ENCODE data around the gene SH3BGRL3.

GRCh38 chr1:26297057-26297790, 17.3 kb downstream of the SH3BGRL3 start:
- TF ChIP-seq CTCF (conservative IDR thresholded peaks at IDR 0.05; ENCODE audit: low read length): no peak
- no peak for TF ChIP-seq EZH2phosphoT487 (IDR thresholded peaks at IDR 0.05; ENCODE audit: borderline replicate concordance)
